Measurements from ENCODE around the gene HELZ.

HELZ gene

DNA sequence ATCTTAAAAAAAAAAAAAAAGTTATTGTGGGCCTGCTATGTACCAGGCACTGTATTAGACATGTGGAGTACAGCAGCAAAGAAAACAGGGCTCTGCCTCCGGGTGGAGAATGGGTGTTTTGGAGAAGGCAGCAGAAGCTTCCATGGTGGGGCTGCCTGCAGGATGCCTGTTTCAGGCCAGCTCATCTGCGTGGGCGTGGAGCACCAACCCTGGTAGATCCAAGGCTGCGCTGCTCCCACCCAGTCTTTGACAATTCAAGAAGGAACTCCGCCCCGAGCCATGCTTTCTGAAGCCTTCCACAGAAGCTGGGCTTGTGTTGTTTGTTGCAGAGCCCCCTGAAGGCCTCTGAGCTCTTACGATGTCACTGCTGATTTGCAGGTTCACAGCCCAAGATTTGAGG lies 223.8 kb downstream of the HELZ start:
- Histone ChIP-seq H3K9me3 (ENCODE audit: control insufficient read depth in 1 of 2, low read length in 2 of 2) (no peaks in the 10 kb centered on the region), H3K27me3 (ENCODE audit: low read depth, low read length) (no peaks in the 10 kb centered on the region), H3K4me3 (ENCODE audit: low read depth in 1 of 2, low read length in 2 of 2) (no peak overlapping the region), H3K4me1 (ENCODE audit: control insufficient read depth in 1 of 2, insufficient read depth in 2 of 2, low read length in 2 of 2) (no peaks in the 10 kb centered on the region), H3K27ac (ENCODE audit: low read length) (no peak overlapping the region), H3K36me3 (ENCODE audit: control insufficient read depth in 1 of 2, insufficient read depth in 2 of 2, low read length in 2 of 2) (no peaks in the 10 kb centered on the region)
